Testis (tissue), 2 donors: ENCODE results near the gene OR5A1.

Experiments used
- CTCF ChIP-seq, 3 experiments: fragments of 450-650 bp in 2 of 3; fragments of 200-600 bp in 1 of 3; sonication (generic) in 1 of 3; IDR thresholded peaks; one replicate each; pipeline ENCODE4 v1.5.1; 2016 to 2019; ENCODE audit warnings: antibody characterized with exemption in 3 of 3, mild to moderate bottlenecking in 2 of 3, moderate library complexity in 1 of 3
- POLR2A ChIP-seq: fragments of 450-650 bp; IDR thresholded peaks from one replicate; pipeline ENCODE4 v1.6.1; 2017; ENCODE audit warnings: antibody characterized with exemption, mild to moderate bottlenecking, moderate library complexity

GRCh38 chr11:59459916-59460315 lies 23.6 kb downstream of the OR5A1 start:
- TF ChIP-seq CTCF (IDR thresholded peaks at IDR 0.05) (no peak), POLR2A (no peak)
